Astrocyte (in vitro differentiated cells and primary cell): Measurements from ENCODE around the gene SSX3.
"Not testable (repeated sequence)": the region's sequence is repeated elsewhere in the genome, so short reads cannot be mapped to it uniquely, and the experiment has no call there.

Experiments
- EZH2 ChIP-seq: IDR thresholded peaks from 2 replicates; pipeline ENCODE4 v1.6.1; 2012; ENCODE audit warnings: mild to moderate bottlenecking, low read length, inconsistent platforms; ENCODE audit not compliant: insufficient read depth
- TF ChIP-seq, protein P1 (sequence below): IDR thresholded peaks from 2 replicates; pipeline ENCODE4 v1.5.1; 2011; ENCODE audit warnings: low read depth, mild to moderate bottlenecking, inconsistent platforms, low read length, moderate library complexity; ENCODE audit not compliant: insufficient read depth

- TF ChIP-seq, protein P1, sequence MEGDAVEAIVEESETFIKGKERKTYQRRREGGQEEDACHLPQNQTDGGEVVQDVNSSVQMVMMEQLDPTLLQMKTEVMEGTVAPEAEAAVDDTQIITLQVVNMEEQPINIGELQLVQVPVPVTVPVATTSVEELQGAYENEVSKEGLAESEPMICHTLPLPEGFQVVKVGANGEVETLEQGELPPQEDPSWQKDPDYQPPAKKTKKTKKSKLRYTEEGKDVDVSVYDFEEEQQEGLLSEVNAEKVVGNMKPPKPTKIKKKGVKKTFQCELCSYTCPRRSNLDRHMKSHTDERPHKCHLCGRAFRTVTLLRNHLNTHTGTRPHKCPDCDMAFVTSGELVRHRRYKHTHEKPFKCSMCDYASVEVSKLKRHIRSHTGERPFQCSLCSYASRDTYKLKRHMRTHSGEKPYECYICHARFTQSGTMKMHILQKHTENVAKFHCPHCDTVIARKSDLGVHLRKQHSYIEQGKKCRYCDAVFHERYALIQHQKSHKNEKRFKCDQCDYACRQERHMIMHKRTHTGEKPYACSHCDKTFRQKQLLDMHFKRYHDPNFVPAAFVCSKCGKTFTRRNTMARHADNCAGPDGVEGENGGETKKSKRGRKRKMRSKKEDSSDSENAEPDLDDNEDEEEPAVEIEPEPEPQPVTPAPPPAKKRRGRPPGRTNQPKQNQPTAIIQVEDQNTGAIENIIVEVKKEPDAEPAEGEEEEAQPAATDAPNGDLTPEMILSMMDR: not testable (repeated sequence)
- TF ChIP-seq EZH2: not testable (repeated sequence)
Observed at GRCh38 chrX:48356315-48357094, at the start of gene SSX3.
